Measurements from ENCODE around the gene FSIP1.

The FSIP1 gene

GRCh38 chr15:39792025-39792843 is 9.6 kb upstream of the FSIP1 start:
- no peak for DNase-seq (ENCODE audit: low read depth)

GRCh38 chr15:39789736-39790135 is 7.1 kb upstream of the FSIP1 start:
- no peak for DNase-seq (ENCODE audit: low read depth)

GRCh38 chr15:39788800-39789565 is 6.3 kb upstream of the FSIP1 start:
- no peak for DNase-seq (ENCODE audit: low read depth)

- no peak for DNase-seq (ENCODE audit: low read depth)
These were observed 5.5 kb upstream of the FSIP1 start for GRCh38 chr15:39788108-39788507.

GRCh38 chr15:39787479-39787878 is 4.8 kb upstream of the FSIP1 start:
- DNase-seq (ENCODE audit: low read depth): no peak

GRCh38 chr15:39786447-39787056 is 3.9 kb upstream of the FSIP1 start:
- DNase-seq (ENCODE audit: low read depth): no peak

- DNase-seq (ENCODE audit: low read depth): no peak
These were observed 3.2 kb upstream of the FSIP1 start for GRCh38 chr15:39785841-39786240.

GRCh38 chr15:39785139-39785538 is 2.5 kb upstream of the FSIP1 start:
- DNase-seq (ENCODE audit: low read depth): no peak

GRCh38 chr15:39784638-39785037 is 2.0 kb upstream of the FSIP1 start:
- no peak for DNase-seq (ENCODE audit: low read depth)

- no peak for DNase-seq (ENCODE audit: low read depth)
These were observed 1.5 kb upstream of the FSIP1 start for GRCh38 chr15:39784125-39784524.

- DNase-seq (ENCODE audit: low read depth): no peak
These were observed 691 bp upstream of the FSIP1 start for GRCh38 chr15:39783244-39783820.

GRCh38 chr15:39781967-39782302 is 706 bp downstream of the FSIP1 start:
- no peak for DNase-seq (ENCODE audit: low read depth)

GRCh38 chr15:39781147-39781966 is 1.3 kb downstream of the FSIP1 start:
- DNase-seq (ENCODE audit: low read depth): no peak

- DNase-seq (ENCODE audit: low read depth): no peak
These were observed 4.6 kb downstream of the FSIP1 start for GRCh38 chr15:39778021-39778420.

- DNase-seq (ENCODE audit: low read depth): no peak
These were observed 5.1 kb downstream of the FSIP1 start for GRCh38 chr15:39777496-39777895.

GRCh38 chr15:39776068-39776467 is 6.6 kb downstream of the FSIP1 start:
- no peak for DNase-seq (ENCODE audit: low read depth)

- DNase-seq (ENCODE audit: low read depth): no peak
These were observed 7.9 kb downstream of the FSIP1 start for GRCh38 chr15:39774688-39775267.

GRCh38 chr15:39770748-39771689 is 11.6 kb downstream of the FSIP1 start:
- no peak for DNase-seq (ENCODE audit: low read depth)

GRCh38 chr15:39767921-39768320 is 14.7 kb downstream of the FSIP1 start:
- no peak for DNase-seq (ENCODE audit: low read depth)

- no peak for DNase-seq (ENCODE audit: low read depth)
These were observed 21.6 kb downstream of the FSIP1 start for GRCh38 chr15:39761006-39761405.

Data from stimulated activated CD8-positive, alpha-beta memory T cell treated with anti-CD3 and anti-CD28 coated beads, Interleukin-4, amount 100 ng/mL, for 24 hours (primary cell).